Choroid plexus epithelial cell (primary cell): ENCODE results near the gene NEO1.

Source experiments
- DNase-seq: peaks from one replicate; pipeline ENCODE4 v3.0.0-alpha.2; 2010; ENCODE audit warnings: low read depth
- H3K4me3 ChIP-seq: 2 replicates; pipeline ENCODE4 v1.5.1; 2011; ENCODE audit warnings: low read depth, mild to moderate bottlenecking, control low read depth, low read length, moderate library complexity
- CTCF ChIP-seq: conservative IDR thresholded peaks from 2 replicates; pipeline ENCODE4 v1.5.1; 2011; ENCODE audit warnings: low read depth, mild to moderate bottlenecking, control low read depth, inconsistent platforms, low read length, moderate library complexity

NEO1 gene

GRCh38 chr15:73317651-73318462 is 265.6 kb downstream of the NEO1 start:
- TF ChIP-seq CTCF: no peak
- DNase-seq: peak; percentile 12
- H3K4me3 ChIP-seq: no peak overlapping the region

- no peak for TF ChIP-seq CTCF
- no peak overlapping the region for H3K4me3 ChIP-seq
Observed at GRCh38 chr15:73318463-73319351, 266.4 kb downstream of the NEO1 start.

GRCh38 chr15:73319460-73320245 is 267.4 kb downstream of the NEO1 start:
- H3K4me3 ChIP-seq: no peak overlapping the region
- no peak for DNase-seq

More at GRCh38 chr15:73318463-73319351, 266.4 kb downstream of the NEO1 start:
- DNase-seq: peak; percentile 41

GRCh38 chr15:73320619-73321180 is 268.4 kb downstream of the NEO1 start:
- no peak for DNase-seq
- H3K4me3 ChIP-seq: no peak overlapping the region
- no peak for TF ChIP-seq CTCF

More at GRCh38 chr15:73319460-73320245, 267.4 kb downstream of the NEO1 start:
- TF ChIP-seq CTCF: no peak

- H3K4me3 ChIP-seq: no peak overlapping the region
- DNase-seq: no peak
- TF ChIP-seq CTCF: no peak
Observed at GRCh38 chr15:73321496-73322450, 269.5 kb downstream of the NEO1 start.
